Naive B cell (primary cell): Measurements from ENCODE around the gene C1orf53. TPM values are rescaled to one million over a fixed set of nuclear protein-coding genes. Genes with fewer than 3 reads are reported as not detected.
A peak's percentile ranks its signal among the peaks of the same experiment; 100 is the strongest.

Experiments used
- ATAC-seq, 2 donors: fragments of 150-1000 bp; cut with Tn5 transposase; 2 replicates each; pipeline ENCODE4 v1.10.0; 2021; ENCODE audit warnings: low read depth in 2 of 2, mild to moderate bottlenecking in 2 of 2, moderate library complexity in 2 of 2
- DNase-seq: peaks from one replicate; pipeline ENCODE4 v3.0.0; 2022
- H3K27ac Mint-ChIP-seq, 6 donors: one replicate each; pipeline ENCODE4 v1.8.0; 2020 to 2022; ENCODE audit warnings: mild to moderate bottlenecking in 6 of 6, mixed read lengths in 6 of 6, moderate library complexity in 5 of 6, inconsistent platforms in 2 of 6
- H3K27me3 Mint-ChIP-seq, 3 donors: one replicate each; pipeline ENCODE4 v1.8.0; 2021 to 2022; ENCODE audit warnings: mixed read lengths in 3 of 3, mild to moderate bottlenecking in 1 of 3
- H3K36me3 Mint-ChIP-seq, 2 donors: one replicate each; pipeline ENCODE4 v1.8.0; 2020 to 2022; ENCODE audit warnings: mixed read lengths in 2 of 2, inconsistent platforms in 1 of 2, mild to moderate bottlenecking in 1 of 2
- H3K4me1 Mint-ChIP-seq, 3 donors: one replicate each; pipeline ENCODE4 v1.8.0; 2020 to 2022; ENCODE audit warnings: mixed read lengths in 3 of 3, inconsistent platforms in 1 of 3, mild to moderate bottlenecking in 1 of 3, moderate library complexity in 1 of 3
- H3K4me3 Mint-ChIP-seq, 8 donors: one replicate each; pipeline ENCODE4 v1.8.0; 2020 to 2022; ENCODE audit warnings: mild to moderate bottlenecking in 8 of 8, mixed read lengths in 8 of 8, moderate library complexity in 8 of 8, inconsistent platforms in 2 of 8
- H3K9me3 Mint-ChIP-seq, 7 donors: one replicate each; pipeline ENCODE4 v1.8.0; 2020 to 2022; ENCODE audit warnings: mixed read lengths in 7 of 7, mild to moderate bottlenecking in 5 of 7, inconsistent platforms in 2 of 7, moderate library complexity in 1 of 7
- polyA plus RNA-seq, 6 donors: library from polyadenylated mRNA; unstranded; fragments of 300-500 nt; fragmentation: Illumina TruSeq; gene quantifications; one replicate each; pipeline ENCODE4 v1.2.3, GENCODE V29; 2021; ENCODE audit warnings: low read depth in 6 of 6

The C1orf53 gene
- polyA plus RNA-seq, 6 donors from 2014 or later: not detected

GRCh38 chr1:197919346-197920066 lies 17.1 kb downstream of the C1orf53 start:
- Mint-ChIP-seq H3K36me3 (peaks cover 0 to 4% of the 10 kb centered on the region in 2 donors), H3K9me3 (peaks cover 0 to 5% (median 0%) of the 10 kb centered on the region in 7 donors), H3K27me3 (peaks cover 86 to 92% (median 91%) of the 10 kb centered on the region in 3 donors), H3K27ac (peak overlapping the region in 2 of 6 donors; percentile 64 to 91), H3K4me1 (peaks cover 54 to 69% (median 65%) of the 10 kb centered on the region in 3 donors), H3K4me3 (peak overlapping the region; percentile 72 to 93 (median 86))
- ATAC-seq (peak; percentile 23 to 30), DNase-seq (no peak)

- Mint-ChIP-seq H3K4me1 (peaks cover 54 to 65% (median 65%) of the 10 kb centered on the region in 3 donors), H3K27ac (peak overlapping the region in 2 of 6 donors; percentile 64 to 91), H3K4me3 (peak overlapping the region; percentile 72 to 90 (median 86)), H3K27me3 (peaks cover 84 to 91% (median 90%) of the 10 kb centered on the region in 3 donors), H3K9me3 (peaks cover 0 to 5% (median 0%) of the 10 kb centered on the region in 7 donors), H3K36me3 (peaks cover 0 to 4% of the 10 kb centered on the region in 2 donors)
- no peak for ATAC-seq
- no peak for DNase-seq
Measured at GRCh38 chr1:197920067-197920396, 17.6 kb downstream of the C1orf53 start.

- H3K36me3 Mint-ChIP-seq: peaks cover 0 to 4% of the 10 kb centered on the region in 2 donors
- peaks cover 49 to 61% (median 61%) of the 10 kb centered on the region in 3 donors for H3K4me1 Mint-ChIP-seq
- H3K9me3 Mint-ChIP-seq: peaks cover 0 to 5% (median 0%) of the 10 kb centered on the region in 7 donors
- peaks cover 83 to 90% (median 89%) of the 10 kb centered on the region in 3 donors for H3K27me3 Mint-ChIP-seq
- H3K27ac Mint-ChIP-seq: peak overlapping the region in 2 of 6 donors; percentile 67 to 80
- no peak for DNase-seq
- ATAC-seq: no peak
- peak overlapping the region; percentile 1 to 90 (median 62) for H3K4me3 Mint-ChIP-seq
Measured at GRCh38 chr1:197920414-197921117, 18.1 kb downstream of the C1orf53 start.

GRCh38 chr1:197921235-197922069 lies 19.0 kb downstream of the C1orf53 start:
- Mint-ChIP-seq H3K27ac (peak overlapping the region in 1 of 6 donors; percentile 67), H3K4me1 (peaks cover 40 to 52% (median 52%) of the 10 kb centered on the region in 3 donors), H3K4me3 (peak overlapping the region in 3 of 8 donors; percentile 8 to 86 (median 69)), H3K27me3 (peaks cover 79 to 90% (median 89%) of the 10 kb centered on the region in 3 donors), H3K36me3 (peaks cover 0 to 4% of the 10 kb centered on the region in 2 donors), H3K9me3 (peaks cover 0 to 5% (median 0%) of the 10 kb centered on the region in 7 donors)
- no peak for DNase-seq
- no peak for ATAC-seq

GRCh38 chr1:197922070-197922390 lies 19.6 kb downstream of the C1orf53 start:
- H3K9me3 Mint-ChIP-seq: peaks cover 0 to 5% (median 0%) of the 10 kb centered on the region in 7 donors
- H3K27ac Mint-ChIP-seq: no peak overlapping the region
- ATAC-seq (no peak), DNase-seq (no peak)
- H3K4me1 Mint-ChIP-seq: peaks cover 34 to 46% (median 46%) of the 10 kb centered on the region in 3 donors
- H3K27me3 Mint-ChIP-seq: peaks cover 79 to 90% (median 89%) of the 10 kb centered on the region in 3 donors
- peaks cover 0 to 4% of the 10 kb centered on the region in 2 donors for H3K36me3 Mint-ChIP-seq
- peak overlapping the region in 1 of 8 donors; percentile 37 for H3K4me3 Mint-ChIP-seq

GRCh38 chr1:197923038-197923437 lies 20.6 kb downstream of the C1orf53 start:
- Mint-ChIP-seq H3K27me3 (peaks cover 79 to 90% (median 89%) of the 10 kb centered on the region in 3 donors), H3K4me3 (no peak overlapping the region), H3K27ac (no peak overlapping the region), H3K36me3 (no peaks in the 10 kb centered on the region), H3K4me1 (peaks cover 24 to 36% (median 36%) of the 10 kb centered on the region in 3 donors), H3K9me3 (peaks cover 0 to 3% (median 0%) of the 10 kb centered on the region in 7 donors)
- DNase-seq (no peak), ATAC-seq (no peak)

GRCh38 chr1:197924516-197925123 lies 22.2 kb downstream of the C1orf53 start:
- Mint-ChIP-seq H3K4me3 (no peak overlapping the region), H3K4me1 (peaks cover 17 to 27% (median 26%) of the 10 kb centered on the region in 3 donors), H3K27me3 (peaks cover 74 to 86% (median 84%) of the 10 kb centered on the region in 3 donors), H3K36me3 (no peaks in the 10 kb centered on the region), H3K9me3 (peaks cover 0 to 3% (median 0%) of the 10 kb centered on the region in 7 donors), H3K27ac (no peak overlapping the region)
- peak; percentile 67 to 71 for ATAC-seq
- no peak for DNase-seq

GRCh38 chr1:197927908-197928665 lies 25.7 kb downstream of the C1orf53 start:
- Mint-ChIP-seq H3K27me3 (peaks cover 52 to 61% (median 60%) of the 10 kb centered on the region in 3 donors), H3K4me1 (peaks cover 3 to 6% (median 6%) of the 10 kb centered on the region in 3 donors), H3K4me3 (peak overlapping the region in 1 of 8 donors; percentile 12), H3K36me3 (no peaks in the 10 kb centered on the region), H3K9me3 (no peaks in the 10 kb centered on the region), H3K27ac (no peak overlapping the region)
- no peak for DNase-seq
- no peak for ATAC-seq

- H3K4me3 Mint-ChIP-seq: peak overlapping the region in 1 of 8 donors; percentile 49
- DNase-seq (no peak), ATAC-seq (no peak)
- H3K4me1 Mint-ChIP-seq: peaks cover 3 to 6% (median 6%) of the 10 kb centered on the region in 3 donors
- H3K36me3 Mint-ChIP-seq: no peaks in the 10 kb centered on the region
- H3K27ac Mint-ChIP-seq: peak overlapping the region in 1 of 6 donors; percentile 49
- no peaks in the 10 kb centered on the region for H3K9me3 Mint-ChIP-seq
- H3K27me3 Mint-ChIP-seq: peaks cover 55 to 63% (median 58%) of the 10 kb centered on the region in 3 donors
Measured at GRCh38 chr1:197928849-197929336, 26.5 kb downstream of the C1orf53 start.

GRCh38 chr1:197933016-197933415 lies 30.6 kb downstream of the C1orf53 start:
- DNase-seq: no peak
- no peaks in the 10 kb centered on the region for H3K36me3 Mint-ChIP-seq
- H3K4me3 Mint-ChIP-seq: no peak overlapping the region
- H3K27ac Mint-ChIP-seq: no peak overlapping the region
- no peak for ATAC-seq
- H3K9me3 Mint-ChIP-seq: no peaks in the 10 kb centered on the region
- H3K4me1 Mint-ChIP-seq: peaks cover 3 to 6% (median 6%) of the 10 kb centered on the region in 3 donors
- peaks cover 23 to 38% (median 32%) of the 10 kb centered on the region in 3 donors for H3K27me3 Mint-ChIP-seq

- Mint-ChIP-seq H3K4me1 (peaks cover 3 to 4% (median 4%) of the 10 kb centered on the region in 3 donors), H3K27ac (no peak overlapping the region), H3K27me3 (peaks cover 23 to 38% (median 32%) of the 10 kb centered on the region in 3 donors), H3K4me3 (no peak overlapping the region), H3K9me3 (no peaks in the 10 kb centered on the region), H3K36me3 (no peaks in the 10 kb centered on the region)
- no peak for ATAC-seq
- no peak for DNase-seq
Measured at GRCh38 chr1:197933647-197934046, 31.2 kb downstream of the C1orf53 start.

GRCh38 chr1:197937381-197937780 lies 35.0 kb downstream of the C1orf53 start:
- Mint-ChIP-seq H3K27ac (no peak overlapping the region), H3K36me3 (no peaks in the 10 kb centered on the region), H3K4me3 (no peak overlapping the region), H3K27me3 (peaks cover 13 to 38% (median 18%) of the 10 kb centered on the region in 3 donors), H3K9me3 (no peaks in the 10 kb centered on the region), H3K4me1 (no peaks in the 10 kb centered on the region)
- DNase-seq: no peak
- no peak for ATAC-seq
